Stimulated activated CD4-positive, alpha-beta T cell treated with anti-CD3 and anti-CD28 coated beads, Interleukin-12 subunit alpha, Interleukin-12 subunit beta, amount 100 ng/mL, for 4 hours (primary cell): ENCODE measurements around the gene MYOM1.
"Not testable (repeated sequence)": the region's sequence is repeated elsewhere in the genome, so short reads cannot be mapped to it uniquely, and the experiment has no call there.

ENCODE experiments used
- DNase-seq: peaks from one replicate; pipeline ENCODE4 v3.0.0-alpha.2; 2020

Gene MYOM1

DNA sequence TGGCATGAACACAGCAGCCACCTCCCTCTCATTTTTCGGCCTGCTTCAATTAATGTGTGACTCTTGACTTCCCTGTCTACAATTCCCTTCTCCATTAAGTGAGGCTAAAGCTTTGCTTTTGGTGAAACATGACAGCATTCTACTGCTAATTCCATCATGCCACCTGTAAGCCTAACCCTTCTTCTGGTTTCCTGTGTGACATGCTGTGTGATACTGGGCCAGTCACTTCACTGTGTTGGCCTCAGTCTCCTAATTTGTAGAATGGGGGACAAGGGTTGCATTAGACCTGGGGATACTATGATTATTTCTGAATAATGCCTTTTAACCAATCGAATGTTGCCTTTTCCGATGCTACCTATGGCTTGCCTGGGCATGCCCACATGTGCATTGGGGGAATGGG lies 146.4 kb downstream of the MYOM1 start:
- DNase-seq = not testable (repeated sequence)

DNA sequence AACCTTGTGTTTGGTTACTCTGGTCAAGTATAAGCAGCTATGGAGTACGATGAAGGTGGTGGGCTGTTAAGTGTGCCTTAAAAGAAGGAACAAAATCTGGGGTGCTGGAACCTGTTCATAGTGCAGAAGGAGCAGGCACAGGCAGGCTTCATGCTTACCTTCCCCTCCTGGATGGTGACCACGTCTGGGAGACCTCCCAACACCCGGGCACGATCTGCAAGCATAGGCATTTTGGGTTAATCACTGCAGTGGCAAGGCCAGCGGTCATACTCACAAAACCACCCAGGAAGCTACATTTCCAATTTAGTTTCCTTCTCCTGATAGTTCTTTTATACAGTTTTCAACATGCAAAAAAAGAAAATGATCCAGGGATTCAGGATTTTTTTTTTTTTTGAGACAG lies 148.1 kb downstream of the MYOM1 start:
- DNase-seq = no peak

DNA sequence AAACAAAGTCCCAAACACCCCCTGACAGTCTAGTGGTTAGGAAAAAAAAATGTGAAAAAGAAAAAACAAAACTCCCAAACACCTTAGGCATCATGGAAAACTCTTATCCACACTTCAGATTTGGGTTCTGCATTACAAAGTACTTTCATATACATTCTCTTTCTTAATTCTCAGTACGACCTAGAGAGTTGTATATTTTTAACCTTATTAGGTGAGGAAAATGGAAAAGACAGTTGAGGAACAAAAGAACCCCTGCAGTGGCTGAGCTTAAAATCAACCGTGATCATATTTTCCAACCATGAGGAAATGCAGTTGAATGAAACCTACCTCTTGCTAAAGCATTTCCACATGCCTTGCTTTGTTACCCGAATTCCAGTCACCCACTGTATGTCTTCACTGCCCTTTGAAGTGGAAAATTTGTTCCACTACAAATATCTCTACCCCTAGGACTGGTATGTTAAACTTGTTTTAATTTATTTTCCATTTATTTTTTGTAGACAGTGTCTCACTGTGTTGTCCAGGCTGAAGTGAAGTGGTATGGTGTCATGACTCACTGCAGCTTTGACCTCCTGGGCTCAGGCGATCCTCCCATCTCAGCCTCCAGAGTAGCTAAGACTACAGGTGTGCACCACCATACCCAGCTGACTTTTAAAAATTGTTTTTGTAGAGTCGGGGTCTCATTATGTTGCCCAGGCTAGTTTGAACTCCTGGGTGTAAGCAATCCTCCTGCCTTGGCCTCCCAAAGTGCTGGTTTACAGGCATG lies 149.9 kb downstream of the MYOM1 start:
- DNase-seq = no peak

DNA sequence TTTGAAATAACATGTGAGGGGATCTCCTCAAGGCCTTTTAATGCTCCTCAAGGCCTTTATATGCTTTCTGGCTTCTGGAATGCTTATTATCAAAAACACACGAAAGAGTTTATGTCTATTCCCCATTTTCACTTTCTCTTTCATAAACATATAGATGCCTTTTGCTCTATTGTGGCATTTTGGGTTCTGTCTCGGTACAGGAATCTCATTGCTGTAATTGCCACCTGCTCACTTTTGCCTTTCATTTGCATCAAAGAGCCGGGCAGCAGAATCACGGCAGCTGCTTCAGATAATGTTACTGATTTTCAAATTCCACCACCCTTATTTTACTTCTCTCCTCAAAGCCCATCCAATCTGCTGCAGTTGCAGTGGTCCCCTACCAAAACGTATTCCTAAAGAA lies 152.0 kb downstream of the MYOM1 start:
- DNase-seq = no peak

DNA sequence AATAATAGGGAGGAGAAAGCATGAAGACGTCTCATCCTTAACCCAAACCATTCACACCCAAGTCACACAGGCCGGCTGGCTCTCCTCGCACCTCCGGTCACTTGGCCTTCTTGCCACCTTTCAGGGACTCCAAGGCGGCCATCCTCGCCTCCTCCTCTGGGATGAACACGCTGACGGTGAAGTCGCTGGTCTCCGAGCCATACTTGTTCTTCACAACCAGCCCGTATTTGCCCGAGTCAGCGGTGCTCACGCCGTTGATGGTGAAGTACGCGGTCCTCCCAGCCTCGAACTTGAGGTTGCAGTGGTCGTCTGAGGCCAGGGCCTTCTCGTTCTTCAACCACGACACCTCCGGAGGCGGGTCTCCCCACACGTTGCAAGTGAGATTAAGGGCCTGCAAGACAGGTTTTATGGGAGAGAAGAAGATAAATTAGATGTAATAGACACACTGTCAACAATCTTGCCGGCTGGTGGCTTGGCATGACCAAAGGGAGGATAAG lies 152.6 kb downstream of the MYOM1 start:
- DNase-seq = no peak

DNA sequence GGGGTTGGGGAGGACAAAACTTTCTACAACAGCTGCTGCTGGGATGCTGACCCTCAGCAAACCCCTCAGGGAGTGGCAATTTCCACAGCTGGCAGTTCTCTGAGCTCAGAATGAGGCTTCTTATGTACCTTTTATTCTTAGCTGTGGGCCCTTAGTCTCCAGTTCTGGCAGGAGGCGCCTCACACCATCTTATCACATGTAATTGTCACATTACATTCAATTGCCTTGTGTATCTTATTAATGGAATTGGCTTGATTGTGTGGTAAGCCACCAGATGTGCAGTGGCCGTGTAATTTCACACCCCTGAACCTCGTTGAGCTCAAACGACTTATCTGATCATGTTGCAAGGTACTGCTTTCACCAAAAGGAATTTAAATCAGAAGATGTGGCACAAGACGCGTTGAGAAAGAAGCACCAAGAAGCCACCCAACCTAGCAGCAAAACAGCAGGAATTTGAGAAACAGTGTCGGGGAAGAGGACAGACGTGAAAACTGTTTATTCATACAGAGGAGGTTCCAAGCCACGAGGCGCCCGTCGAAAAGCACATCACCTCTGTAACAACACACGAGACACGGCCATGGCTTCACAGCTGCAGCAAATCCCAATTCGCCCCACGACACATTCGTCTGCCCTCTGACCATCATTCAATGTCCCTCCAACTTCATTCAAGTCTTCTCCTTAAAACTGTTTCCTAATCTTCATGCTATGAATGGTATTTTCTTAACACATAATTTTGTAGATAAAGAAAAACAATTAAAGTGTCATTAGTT lies 153.2 kb downstream of the MYOM1 start:
- DNase-seq = no peak

DNA sequence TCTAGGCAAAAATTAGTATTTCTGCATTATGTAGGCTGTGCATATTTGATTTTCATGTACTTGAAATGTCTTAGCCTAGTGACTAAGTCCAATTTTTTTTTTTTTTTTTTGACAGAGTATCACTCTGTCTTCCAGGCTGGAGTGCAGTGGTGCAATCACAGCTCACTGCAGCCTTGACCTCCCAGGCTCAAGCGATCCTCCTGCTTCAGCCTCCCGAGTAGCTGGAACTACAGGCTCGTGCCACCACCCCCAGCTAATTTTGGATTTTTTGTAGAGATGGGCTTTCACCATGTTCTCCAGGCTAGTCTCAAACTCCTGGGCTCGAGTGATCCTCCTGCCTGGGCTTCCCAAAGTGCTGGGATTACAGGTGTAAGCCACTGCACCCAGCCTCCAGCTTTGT lies 156.0 kb downstream of the MYOM1 start:
- DNase-seq = not testable (repeated sequence)

DNA sequence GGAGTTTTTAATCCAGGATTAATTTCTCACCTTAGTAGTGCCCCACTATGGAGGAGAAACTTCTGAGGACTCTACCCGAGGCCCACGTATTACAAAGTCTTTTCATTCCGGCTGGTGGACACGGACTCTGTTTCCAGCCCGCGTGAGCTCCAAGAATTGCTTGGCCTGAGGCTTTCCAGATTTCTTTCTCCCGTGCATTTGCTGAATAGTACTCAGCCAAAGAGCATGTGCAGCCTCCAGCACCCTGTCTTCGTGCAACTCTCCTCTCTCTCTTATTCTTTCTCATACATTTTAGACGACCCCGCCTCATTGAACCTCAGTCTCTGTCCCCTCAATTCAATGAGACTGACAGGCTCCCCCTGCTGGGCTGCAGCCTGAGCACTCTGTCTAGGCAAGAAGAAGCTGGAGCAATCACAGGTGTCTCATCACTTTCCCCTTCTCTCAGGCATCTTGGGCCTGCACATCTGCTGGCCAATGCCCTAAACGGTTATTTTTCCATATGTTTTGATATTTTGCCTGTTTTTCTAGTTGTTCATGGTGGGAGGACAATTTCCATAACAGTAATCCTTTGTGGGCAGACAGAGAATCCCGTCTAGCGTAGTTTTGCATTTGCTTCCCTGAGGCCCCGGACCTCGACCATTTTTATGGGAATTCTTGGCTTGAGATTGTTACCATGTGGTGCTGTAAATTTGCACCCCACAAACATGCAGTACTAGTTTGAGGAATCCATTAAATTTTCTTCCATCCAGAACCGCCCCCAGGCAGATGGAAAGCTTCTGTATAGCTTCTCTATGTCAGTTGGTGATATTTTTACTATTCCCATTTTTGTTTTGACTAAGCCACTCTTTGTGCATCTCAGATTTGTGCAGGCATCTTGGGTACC lies 156.7 kb downstream of the MYOM1 start:
- DNase-seq = peak; percentile 62

DNA sequence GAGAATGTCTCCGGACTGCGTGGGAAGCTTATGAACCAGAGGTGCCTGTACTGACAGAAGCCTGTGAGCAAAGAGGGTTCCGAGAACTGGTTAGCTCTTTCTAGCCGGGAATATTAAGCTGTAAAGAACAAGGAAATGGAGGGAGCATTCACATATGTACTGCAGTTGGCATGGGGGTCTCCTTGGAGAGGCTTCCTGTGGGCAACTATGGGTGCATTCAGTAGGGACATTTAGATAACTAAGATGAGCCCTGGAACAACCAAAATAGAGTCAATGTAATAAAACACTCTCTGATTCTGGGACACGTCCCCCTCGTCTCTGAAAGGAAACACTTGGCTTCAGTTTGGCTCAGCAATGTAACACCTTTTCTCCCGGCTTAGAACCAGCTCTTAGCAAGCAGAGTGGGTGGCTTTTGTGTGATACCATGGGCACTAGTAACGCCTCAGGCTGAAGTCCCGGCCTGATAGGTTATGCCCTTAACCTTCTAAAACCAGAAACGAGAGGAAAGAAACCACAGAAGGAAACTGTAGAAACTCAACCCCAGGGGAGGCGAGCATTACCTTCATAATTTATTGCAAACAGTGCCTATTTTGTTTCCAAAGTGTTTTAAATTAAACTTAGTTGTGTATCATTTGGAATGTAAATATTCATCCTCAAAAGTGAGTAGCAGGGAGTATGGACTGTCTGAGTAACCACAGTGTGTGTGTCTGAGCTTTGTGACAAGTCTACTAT lies 158.0 kb downstream of the MYOM1 start:
- DNase-seq = peak; percentile 25

DNA sequence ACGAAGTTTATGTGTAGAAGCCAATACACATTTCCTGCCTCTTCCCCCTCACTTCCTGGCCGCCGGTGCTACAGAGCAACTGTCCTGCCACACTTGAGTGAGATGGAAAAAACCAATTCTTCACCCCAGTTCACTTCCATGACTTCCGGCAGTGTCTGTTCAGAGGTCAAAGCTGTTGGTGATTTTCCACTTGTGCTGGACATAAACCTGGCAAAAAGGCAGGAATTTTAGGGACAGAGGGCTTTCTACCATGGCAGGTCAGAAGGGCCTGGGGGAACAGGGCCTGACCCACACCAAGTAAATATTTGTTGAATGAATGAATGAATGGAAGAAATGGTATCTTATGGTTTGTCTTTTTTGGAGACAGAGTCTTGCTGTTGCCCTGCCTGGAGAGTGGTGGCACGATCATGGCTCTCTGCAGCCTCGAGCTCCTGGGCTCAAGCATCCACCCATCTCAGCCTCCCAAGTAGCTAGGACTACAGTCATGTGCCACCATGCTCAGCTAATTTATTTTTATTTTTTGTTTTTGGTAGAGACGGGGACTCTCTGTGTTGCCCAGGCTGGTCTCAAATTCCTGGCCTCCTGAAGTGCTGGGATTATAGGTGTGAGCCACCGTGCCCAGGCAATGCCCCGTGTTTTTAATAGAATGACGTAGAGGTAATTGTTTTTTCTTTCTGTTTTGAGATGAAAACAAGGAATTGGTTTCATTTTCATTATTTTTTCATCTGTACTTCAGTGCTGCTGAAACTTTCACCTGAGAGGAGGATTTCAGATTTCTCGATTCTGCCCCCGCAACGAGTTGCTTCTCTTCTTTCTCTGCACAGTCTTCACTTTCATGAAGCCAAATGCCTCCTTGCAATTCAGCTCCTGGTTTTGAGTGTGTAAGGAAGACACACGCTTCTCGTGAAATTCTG lies 158.8 kb downstream of the MYOM1 start:
- peak; percentile 27 for DNase-seq

DNA sequence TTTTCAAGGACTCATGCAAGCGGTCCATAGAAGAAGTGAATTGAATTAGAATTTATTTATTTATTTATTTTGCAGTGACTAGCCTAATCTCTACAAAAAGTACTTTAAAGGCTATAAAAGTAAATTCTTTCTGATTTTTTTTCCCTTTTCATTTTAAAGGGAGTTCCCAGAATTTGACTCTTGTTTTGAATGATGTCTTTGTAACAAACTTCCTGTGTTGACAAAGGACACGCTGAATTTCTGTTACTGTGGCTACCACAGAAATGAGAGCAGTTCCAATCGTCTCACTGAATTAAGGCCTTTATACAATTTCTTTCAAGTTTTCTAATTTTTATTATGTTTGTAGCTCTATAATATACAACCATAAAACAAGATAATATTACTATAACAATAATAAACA lies 160.5 kb downstream of the MYOM1 start:
- no peak for DNase-seq

DNA sequence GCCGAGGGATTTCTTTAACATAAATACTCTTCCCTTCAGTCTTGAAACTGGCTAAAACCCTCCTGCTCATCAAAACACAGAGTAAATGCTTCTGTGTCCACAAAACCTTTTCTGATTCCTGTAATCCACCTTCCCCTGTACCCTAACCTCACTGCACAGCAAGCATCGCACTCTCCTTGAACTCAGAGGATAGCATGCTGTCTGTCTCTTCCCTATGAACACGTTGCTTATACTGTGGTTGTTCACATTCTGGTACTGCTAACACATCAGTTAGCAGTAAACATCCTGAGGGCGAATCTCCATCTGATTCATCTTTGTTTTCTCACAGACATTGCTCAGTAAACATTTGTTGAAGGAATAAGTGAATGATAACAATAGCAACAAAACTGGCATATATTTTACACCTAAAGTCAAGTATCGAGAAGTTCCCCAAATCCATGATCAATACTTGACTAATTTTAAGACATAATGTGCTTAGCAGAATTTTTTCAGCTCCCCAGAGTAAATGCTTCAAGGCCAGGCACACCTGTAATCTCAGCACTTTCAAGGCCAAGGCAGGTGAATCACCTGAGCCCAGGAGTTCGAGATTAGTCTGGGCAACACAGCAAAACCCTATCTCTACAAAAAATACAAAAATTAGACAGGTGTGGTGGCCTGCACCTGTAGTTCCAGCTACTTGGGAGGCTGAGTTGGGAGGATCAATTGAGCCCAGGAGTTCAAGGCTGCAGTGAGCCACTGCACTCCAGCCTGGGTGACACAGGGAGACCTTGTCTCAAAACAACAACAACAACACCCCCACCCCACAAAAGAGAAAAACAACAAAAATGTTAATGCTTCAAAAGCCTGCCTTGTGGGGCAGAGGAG lies 161.2 kb downstream of the MYOM1 start:
- no peak for DNase-seq

DNA sequence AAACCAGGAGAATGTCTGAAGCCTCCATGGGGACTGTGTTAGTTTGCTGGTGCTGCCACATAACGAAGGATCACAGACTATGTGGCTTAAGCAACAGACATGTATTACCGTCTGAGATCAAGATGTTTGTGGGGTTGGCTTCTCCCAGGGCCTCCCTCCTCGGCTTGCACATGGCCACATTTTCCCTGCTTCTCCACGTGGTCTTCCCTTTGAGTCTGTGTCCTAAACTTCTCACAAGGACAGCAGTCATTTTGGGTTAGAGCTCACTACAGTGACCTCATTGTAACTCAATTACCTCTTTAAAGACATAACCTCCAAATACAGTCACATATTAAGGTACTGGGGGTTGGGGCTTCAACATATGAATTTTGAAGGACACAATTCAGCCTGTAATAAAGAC lies 162.2 kb downstream of the MYOM1 start:
- no peak for DNase-seq

DNA sequence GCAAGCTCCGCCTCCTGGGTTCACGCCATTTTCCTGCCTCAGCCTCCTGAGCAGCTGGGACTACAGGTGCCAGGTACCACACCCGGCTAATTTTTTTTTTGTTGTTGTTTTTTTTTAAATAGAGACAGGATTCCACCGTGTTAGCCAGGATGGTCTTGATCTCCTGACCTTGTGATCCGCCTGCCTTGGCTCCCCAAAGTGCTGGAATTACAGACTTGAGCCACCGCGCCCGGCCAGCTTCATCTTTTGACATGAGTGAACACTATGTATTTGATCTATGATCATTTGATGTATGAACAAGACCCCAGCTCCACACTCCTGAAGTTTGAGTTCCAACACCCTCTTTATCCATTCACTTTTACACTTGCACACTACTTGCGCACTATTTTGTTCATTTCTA lies 163.5 kb downstream of the MYOM1 start:
- DNase-seq = no peak

DNA sequence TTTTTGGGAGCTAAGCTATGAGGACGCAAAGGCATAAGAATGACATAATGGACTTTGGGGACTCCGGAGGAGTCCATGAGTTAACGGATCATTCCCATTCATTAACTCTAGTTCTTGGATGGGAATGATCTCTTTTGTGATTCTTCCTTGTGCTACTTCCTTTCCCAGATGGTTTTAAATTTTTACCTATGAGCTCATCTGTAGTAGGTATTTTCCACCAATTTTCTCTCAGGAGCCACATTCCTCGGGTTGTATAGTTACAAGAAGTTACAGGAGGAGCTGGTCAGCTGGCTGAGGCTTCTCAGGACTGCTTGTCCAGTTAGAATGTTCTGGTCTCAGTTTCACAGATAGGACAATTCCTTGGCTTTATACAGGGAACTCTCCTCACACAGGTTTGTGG lies 164.0 kb downstream of the MYOM1 start:
- DNase-seq = no peak

DNA sequence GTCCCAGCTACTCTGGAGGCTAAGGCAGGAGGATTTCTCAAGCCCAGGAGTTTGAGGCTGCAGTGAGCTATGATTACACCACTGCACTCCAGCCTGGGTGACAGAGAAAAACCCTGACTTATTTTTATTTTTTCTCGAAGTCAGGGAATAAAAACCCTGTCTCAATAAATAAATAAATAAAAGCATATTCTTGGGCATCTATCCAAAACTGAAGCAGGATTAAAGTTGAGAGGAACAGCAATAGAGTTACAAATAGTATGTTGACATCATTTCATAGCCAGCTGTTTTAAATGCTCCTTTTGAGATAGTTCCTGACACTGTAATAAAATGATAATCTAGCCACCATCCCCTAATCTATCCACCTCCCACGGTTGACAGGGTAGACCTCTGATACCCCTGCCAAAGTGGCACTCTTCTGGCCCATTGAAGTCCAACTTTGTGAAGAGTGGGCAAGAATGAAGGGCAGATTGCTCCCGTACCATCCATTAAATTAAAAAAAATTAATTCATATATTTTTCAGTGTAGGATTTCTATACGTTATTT lies 164.5 kb downstream of the MYOM1 start:
- DNase-seq = no peak

DNA sequence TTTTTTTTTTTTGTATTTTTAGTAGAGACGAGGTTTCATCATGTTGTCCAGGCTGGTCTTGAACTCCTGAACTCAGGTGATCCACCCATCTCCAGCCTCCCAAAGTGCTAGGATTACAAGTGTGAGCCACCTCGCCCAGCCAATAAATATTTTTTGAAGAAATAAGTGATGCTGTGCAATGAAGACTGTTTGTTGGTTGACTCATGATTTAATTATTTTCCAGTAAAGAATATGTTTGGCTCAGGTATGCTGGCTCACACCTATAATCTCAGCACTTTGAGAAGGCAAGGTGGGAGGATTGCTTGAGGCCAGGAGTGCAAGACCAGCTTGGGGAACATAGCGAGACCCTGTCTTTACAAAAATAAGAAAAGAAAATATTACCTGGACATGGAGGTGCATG lies 165.0 kb downstream of the MYOM1 start:
- no peak for DNase-seq

DNA sequence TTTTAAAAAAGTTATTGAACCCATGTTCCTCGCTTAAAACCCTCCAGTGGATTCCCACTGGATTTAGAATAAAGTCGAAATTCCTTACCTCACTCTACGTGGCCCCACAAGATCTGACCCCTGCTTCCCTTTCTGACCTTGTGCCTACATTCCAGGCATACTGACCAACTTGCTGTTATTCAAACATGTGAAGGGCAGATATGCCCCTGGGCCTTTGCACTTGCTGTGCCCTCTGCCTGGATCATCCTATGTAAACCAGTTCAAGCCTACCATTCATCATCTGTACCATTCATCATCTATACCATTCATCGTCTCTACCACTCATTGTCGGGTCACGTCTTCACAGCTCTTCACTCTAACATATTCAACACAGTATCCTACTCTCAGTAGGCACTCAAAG lies 165.6 kb downstream of the MYOM1 start:
- no peak for DNase-seq

DNA sequence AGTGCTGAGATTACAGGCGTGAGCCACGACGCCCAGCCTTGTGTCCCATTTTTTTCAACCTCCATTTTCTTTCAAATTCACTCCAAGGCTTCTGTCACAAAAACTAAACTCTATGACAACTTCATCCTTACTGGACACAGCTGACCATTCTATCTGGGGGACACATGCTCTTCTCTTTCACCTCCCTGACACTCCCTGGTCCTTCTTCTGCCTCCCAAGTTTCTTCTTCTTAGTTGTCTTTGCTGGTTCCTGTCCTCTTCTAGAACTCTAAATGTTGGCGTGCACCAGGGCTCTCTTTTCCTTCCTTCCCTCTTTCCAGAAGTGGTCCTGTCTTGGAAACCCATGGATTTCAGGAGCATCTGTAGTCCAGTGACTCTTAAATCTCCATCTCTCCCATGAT lies 166.7 kb downstream of the MYOM1 start:
- DNase-seq = no peak

DNA sequence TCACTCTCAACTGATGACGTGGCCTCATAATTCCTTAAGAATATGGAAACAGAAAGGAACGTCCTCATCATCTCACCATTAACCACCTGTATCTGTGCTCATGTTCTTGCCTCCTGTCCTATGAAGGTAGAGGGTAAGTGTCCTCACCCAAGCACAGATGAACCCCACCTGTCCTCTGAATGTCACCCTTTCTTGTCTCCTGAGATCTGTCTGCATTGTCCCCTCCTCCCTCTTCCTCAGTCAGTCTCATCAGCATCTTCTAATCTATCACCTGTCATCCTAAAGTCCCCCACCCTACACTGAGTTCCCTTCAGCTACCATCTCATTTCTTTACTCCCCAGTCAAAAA lies 167.4 kb downstream of the MYOM1 start:
- DNase-seq = no peak
